Glomerular visceral epithelial cell (primary cell): ENCODE data around the gene TRMT10A.
A peak's percentile ranks its signal among the peaks of the same experiment; 100 is the strongest.
"Not testable (repeated sequence)": the region's sequence is repeated elsewhere in the genome, so short reads cannot be mapped to it uniquely, and the experiment has no call there.

ENCODE experiments used
- DNase-seq: peaks from one replicate; pipeline ENCODE4 v3.0.0-alpha.2; 2016; ENCODE audit errors: extremely low spot score

The TRMT10A gene

DNA sequence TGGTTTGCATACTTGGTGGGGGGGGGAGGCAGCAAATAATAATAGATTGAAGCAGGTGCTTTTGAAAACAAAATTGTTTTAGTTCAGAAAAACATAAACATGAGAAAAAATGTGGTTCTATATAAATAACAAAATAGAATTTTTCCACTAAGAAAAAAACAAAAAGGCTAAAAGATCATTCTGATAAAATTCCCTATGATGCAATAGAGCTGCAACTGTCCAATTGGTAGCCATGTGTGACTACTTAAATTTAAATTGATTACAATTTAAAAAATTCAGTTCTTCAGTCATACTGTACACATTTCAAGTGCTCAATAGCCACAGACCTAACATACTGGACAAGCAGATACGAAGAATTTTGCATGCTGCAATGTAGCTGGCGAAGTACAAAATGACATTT is 11.0 kb downstream of the TRMT10A start:
- DNase-seq, result no peak

DNA sequence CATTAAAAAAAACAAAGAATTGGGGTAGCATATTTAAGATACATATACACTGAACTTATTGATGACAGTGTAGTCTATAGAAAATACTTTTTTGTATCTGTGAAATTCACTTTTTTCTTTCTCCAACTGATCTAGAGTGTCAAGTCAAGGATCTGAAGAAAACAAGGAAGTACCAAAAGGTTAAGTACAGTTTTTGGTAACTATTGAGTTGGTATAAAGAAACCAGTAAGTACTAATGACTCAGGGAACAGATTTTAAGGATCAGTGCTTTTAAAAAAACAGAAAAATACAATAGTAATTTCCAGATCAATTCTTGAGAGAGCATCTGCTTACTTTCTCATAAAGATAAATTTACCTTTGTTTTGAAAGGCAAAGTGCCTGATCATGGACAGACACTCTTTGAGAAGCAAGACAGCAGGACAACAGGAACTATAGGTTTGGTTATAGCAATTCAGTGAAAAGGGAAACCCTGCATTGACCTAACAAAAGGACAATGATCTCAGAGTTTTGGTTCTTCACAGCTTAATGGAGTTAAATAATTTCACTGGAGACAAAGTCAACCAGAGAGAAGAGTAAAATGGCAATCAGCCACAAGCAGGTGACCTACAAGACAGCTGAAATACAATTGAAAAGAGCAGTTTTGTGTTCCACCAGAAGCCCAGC is 23.4 kb downstream of the TRMT10A start:
- peak; percentile 18 for DNase-seq

DNA sequence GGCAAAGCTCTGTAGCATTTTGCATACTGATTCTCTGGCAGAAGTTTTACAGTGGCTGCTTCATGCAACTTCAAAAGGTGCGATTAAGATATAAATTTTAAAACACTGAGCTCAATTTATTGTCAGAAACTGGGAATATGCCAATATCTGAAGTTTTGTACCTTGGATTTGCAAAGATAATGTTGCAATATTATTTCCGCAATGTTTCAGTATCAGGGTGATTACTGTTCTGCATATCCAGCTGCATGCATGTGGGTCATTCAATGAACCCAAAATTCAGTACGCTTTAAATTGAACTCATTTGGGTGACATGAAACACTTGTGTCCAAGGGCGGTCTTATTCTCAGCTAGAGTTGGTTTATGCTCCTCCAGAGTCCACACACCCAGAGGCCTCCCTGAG is 26.2 kb downstream of the TRMT10A start:
- DNase-seq, result no peak

DNA sequence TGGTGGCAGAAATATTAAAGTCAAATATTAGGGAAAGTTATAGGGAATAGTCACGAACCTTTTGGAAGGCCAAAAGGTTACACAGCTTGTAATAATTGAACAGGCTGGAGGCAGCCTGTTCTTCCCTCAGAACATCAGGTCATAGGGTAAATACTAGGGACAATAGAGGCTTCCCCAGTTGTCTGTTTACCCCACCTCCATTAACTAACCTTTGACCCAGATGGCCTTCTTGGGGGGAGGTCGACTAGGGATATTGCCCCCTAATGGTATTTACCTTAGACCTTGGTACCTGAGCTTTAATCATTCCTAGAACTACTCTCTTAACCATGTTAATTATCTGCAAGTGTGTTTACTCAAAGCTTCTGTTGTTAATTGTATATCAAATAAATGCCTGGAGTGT is 27.0 kb downstream of the TRMT10A start:
- DNase-seq, result no peak

DNA sequence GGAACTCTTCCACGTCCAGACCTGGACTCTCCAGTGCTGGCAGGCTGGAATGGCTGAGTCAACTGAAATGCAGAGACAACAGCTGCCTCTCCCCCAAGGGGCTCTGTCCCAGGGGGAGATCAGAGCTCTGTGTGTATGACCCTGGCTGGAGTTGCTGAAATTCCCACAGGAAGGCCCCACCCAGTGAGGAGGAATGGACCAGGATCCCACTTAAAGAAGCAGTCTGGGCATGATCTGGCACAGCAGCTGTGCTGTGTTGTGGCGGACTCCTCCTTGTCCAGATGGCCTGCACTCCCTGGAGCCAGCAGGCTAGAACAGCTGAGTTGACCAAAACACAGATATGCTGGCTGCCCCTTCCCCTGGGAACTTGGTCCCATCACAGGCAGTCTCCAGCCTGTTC is 27.6 kb downstream of the TRMT10A start:
- DNase-seq, result no peak

DNA sequence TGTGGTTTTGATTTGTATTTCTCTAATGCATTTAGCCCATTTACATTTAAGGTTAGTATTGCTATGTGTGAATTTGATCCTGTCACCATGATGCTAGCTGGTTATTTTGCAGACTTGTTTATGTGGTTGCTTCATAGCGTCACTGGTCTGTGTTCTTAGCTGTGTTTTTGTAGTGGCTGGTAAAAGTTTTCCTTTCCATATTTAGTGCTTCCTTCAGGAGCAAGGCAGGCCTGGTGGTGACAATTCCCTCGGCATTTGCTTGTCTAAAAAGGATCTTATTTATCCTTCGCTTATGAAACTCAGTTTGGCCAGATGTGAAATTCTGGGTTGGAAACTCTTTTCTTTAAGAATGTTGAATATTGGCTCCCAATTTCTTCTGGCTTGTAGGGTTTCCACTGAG is 29.1 kb downstream of the TRMT10A start:
- not testable (repeated sequence) for DNase-seq

GRCh38 chr4:99529956-99530355 is 33.9 kb downstream of the TRMT10A start:
- no peak for DNase-seq

GRCh38 chr4:99529228-99529627 is 34.6 kb downstream of the TRMT10A start:
- DNase-seq, result no peak

DNA sequence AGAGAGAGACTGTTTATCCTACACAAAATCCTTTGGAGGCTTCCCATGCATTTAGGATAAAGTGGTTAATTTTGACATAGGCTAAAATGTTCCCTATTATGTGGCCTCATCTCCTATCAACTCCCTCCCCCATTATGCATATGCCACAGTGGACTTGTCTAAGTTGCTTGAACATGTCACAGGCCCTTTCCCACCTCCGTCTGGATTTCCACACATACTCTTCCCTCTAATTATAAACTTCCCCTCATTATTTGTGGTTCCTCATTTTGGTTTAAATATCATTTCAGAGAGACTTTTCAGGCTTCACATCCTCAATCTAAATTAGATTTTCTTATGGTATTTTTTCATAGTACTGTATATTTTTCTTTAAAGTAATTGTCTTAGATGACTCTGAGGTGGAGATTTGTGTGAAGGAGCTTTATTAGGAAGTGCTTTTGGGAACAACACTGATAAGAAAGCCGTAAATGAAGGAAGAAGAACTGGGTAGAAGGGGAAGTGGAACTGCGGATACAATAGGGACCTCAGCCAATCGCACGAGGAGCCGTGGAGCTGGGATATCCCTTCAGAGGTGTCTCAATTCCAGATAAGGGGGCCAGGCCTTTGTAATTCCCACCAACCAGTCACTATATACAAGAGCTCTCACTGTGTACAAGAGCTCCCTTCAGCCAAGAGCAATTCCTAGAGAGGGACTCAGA is 45.1 kb downstream of the TRMT10A start:
- no peak for DNase-seq

- no peak for DNase-seq
These were observed 53.1 kb downstream of the TRMT10A start, which contains the start of gene C4orf17 for GRCh38 chr4:99510721-99511120. TSS of gene C4orf17 (plus strand) at chr4:99511021. CDS start at chr4:99513082, 2,061 bp downstream.

GRCh38 chr4:99507762-99508161 is 56.1 kb downstream of the TRMT10A start:
- no peak for DNase-seq

DNA sequence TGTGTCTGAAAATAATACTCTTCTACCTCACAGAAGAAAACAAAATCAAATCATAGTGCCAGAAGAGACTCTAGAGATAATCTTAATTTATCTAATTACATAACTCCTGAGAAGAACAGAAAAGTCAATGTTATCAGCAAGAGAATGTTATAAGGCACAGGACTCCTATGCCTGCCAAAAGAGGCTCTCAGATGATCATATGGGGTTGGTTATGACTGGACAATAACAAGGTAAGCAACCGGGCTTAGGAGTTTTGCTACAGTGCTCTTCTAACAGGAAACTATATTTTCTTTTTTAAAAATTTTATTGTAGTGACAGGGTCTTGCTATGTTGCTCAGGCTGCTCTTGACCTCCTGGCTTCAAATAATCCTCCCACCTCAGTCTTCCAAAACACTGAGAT is 56.5 kb downstream of the TRMT10A start:
- no peak for DNase-seq

- peak; percentile 3 for DNase-seq
These were observed 57.1 kb downstream of the TRMT10A start for GRCh38 chr4:99506781-99507180.

DNA sequence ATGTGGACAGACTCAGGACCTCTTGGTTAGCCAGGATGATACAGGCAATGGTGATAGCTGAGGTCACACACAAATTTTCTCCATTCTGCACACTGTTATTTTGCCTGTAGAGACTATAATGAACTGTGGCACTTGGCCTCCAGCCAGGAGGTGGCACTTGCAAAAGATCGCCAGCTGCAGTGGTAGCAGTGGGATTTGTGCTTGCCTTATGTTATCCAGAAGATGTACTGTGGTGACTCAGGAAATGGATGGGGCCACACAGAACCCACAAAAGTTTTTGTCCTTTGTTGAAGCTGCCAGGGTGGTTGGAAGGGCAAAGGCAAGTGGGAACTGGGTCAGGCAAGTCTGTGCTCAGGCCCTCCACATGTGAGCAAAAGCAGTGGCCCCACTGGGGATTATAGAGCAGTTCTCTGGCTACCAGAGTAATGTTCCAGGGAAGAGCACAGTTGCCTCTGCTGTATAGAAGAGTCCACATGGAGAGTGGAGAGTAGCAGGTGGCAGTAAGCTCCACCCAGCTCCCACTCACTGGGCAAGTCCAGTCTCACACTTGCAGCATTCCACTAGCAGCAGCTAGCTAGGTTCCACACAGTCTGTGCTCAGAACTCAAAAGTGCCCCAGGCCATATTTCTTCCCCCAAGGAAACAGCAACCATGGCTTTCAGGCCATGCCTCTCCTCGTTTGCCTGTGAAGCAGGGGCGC is 58.9 kb downstream of the TRMT10A start:
- no peak for DNase-seq
